Kidney (tissue), 14 donors: ENCODE data around the gene ITSN2. TPM values are rescaled to one million over a fixed set of nuclear protein-coding genes. Genes with fewer than 3 reads are reported as not detected.

Experiments
- DNase-seq, 5 donors: peaks; one replicate each; pipeline ENCODE4 v3.0.0-alpha.2; 2013 to 2020
- FAIRE-seq: peaks from 2 replicates; lab custom pipeline; 2012; peaks lifted over from hg19 to GRCh38; lab: Jason Lieb, UNC
- H3K27ac ChIP-seq, 2 donors: one replicate each; pipeline ENCODE4 v1.7.0; 2013; ENCODE audit warnings: low read depth in 2 of 2, low read length in 2 of 2, inconsistent platforms in 1 of 2
- H3K27me3 ChIP-seq: one replicate; pipeline ENCODE4 v1.7.1; 2013; ENCODE audit warnings: low read length, inconsistent platforms; ENCODE audit not compliant: control insufficient read depth, insufficient read depth
- H3K36me3 ChIP-seq, 3 donors: one replicate each; pipeline versions ENCODE4 v1.7.0 to v1.7.1; 2013; ENCODE audit warnings: low read length in 3 of 3, control low read depth in 1 of 3, inconsistent platforms in 1 of 3; ENCODE audit not compliant: insufficient read depth in 3 of 3, control insufficient read depth in 2 of 3
- H3K4me1 ChIP-seq, 3 donors: one replicate each; pipeline versions ENCODE4 v1.7.0 to v1.7.1; 2013; ENCODE audit warnings: low read length in 3 of 3, inconsistent platforms in 1 of 3, low read depth in 1 of 3; ENCODE audit not compliant: control insufficient read depth in 2 of 3, insufficient read depth in 2 of 3
- H3K4me3 ChIP-seq, 3 donors: one replicate each; pipeline versions ENCODE4 v1.7.0 to v1.8.1; 2013; ENCODE audit warnings: low read length in 3 of 3, control low read depth in 1 of 3, inconsistent platforms in 1 of 3
- H3K9ac ChIP-seq, 3 donors: one replicate each; pipeline versions ENCODE4 v1.7.0 to v1.7.1; 2013; ENCODE audit warnings: low read length in 3 of 3, control low read depth in 1 of 3, inconsistent platforms in 1 of 3
- H3K9me3 ChIP-seq, 3 donors: one replicate each; pipeline versions ENCODE4 v1.7.0 to v1.7.1; 2013; ENCODE audit warnings: low read length in 3 of 3, control low read depth in 1 of 3, inconsistent platforms in 1 of 3; ENCODE audit not compliant: control insufficient read depth in 2 of 3, insufficient read depth in 1 of 3
- CTCF ChIP-seq: IDR thresholded peaks from 3 replicates; pipeline ENCODE4 v1.5.1; 2012; ENCODE audit warnings: mild to moderate bottlenecking, moderate library complexity, borderline replicate concordance; ENCODE audit not compliant: insufficient read depth; ENCODE audit errors: extremely low read depth
- intact Hi-C: fragments of 100-400 bp; cut with DNase I; formaldehyde crosslinking; loops from one replicate; pipeline ENCODE4 v1.11.1; 2022
- polyA plus RNA-seq: library from polyadenylated mRNA; stranded (reverse); fragments of 350-450 nt; fragmentation: Illumina TruSeq; extraction: RNeasy Lipid Tissue Mini Kit (QIAGEN cat#74804); gene quantifications from one replicate; pipeline ENCODE4 v1.2.3, GENCODE V29; 2014; ENCODE audit warnings: low read depth, low replicate concordance; ENCODE audit not compliant: insufficient read depth
- total RNA-seq: library from RNA; stranded (reverse); fragmentation: NEBNext Ultra II Directional; extraction: Animal tissue kit (Norgen Biotek cat#: 25700); gene quantifications from one replicate; pipeline ENCODE4 v1.2.1, GENCODE V29; 2021
- donor health status: control.
- donor health status: control.
- donor health status: control.
- donor health status: control.
- donor health status: control.
- donor health status: DM: yes; HTN: yes; CAD: no.
- donor health status: Normal renal cell carcinoma (clear cell type).

Gene ITSN2
- total and polyA plus RNA-seq, 2 donors from 2014 or later, result 20.1 to 72.8 TPM

- TF ChIP-seq CTCF, result no peak
- intact Hi-C loops, result no loop called here
- Histone ChIP-seq H3K9me3 (no peaks in the 10 kb centered on the region), H3K9ac (no peak overlapping the region), H3K27ac (no peak overlapping the region), H3K4me1 (no peaks in the 10 kb centered on the region), H3K36me3 (no peaks in the 10 kb centered on the region), H3K4me3 (no peak overlapping the region), H3K27me3 (no peaks in the 10 kb centered on the region)
- FAIRE-seq (no peak), DNase-seq (no peak)
These were observed 184.6 kb downstream of the ITSN2 start for GRCh38 chr2:24175631-24176187.

- no peaks in the 10 kb centered on the region for H3K9me3 ChIP-seq
- H3K4me3 ChIP-seq, result no peak within 1 kb of the TSS
- peak in 1 of 5 donors; percentile 3 for DNase-seq
- H3K36me3 ChIP-seq, result no peaks in the 10 kb centered on the region
- no peaks in the 10 kb centered on the region for H3K4me1 ChIP-seq
- TF ChIP-seq CTCF, result no peak
- no peak within 1 kb of the TSS for H3K27ac ChIP-seq
- FAIRE-seq, result no peak
- H3K9ac ChIP-seq, result no peak within 1 kb of the TSS
- intact Hi-C loops, result no loop called here
- H3K27me3 ChIP-seq, result no peaks in the 10 kb centered on the region
These were observed 185.5 kb downstream of the ITSN2 start, which contains the start of gene FAM228A for GRCh38 chr2:24174851-24175277. Gene FAM228A (plus strand): TSS chr2:24175053. CDS start chr2:24175481, 428 bp downstream.

- no peak overlapping the region for H3K9ac ChIP-seq
- intact Hi-C loops, result no loop called here
- no peaks in the 10 kb centered on the region for H3K36me3 ChIP-seq
- DNase-seq (no peak), FAIRE-seq (no peak)
- no peaks in the 10 kb centered on the region for H3K4me1 ChIP-seq
- H3K27ac ChIP-seq, result no peak overlapping the region
- no peak overlapping the region for H3K4me3 ChIP-seq
- H3K27me3 ChIP-seq, result no peaks in the 10 kb centered on the region
- no peak for TF ChIP-seq CTCF
- no peaks in the 10 kb centered on the region for H3K9me3 ChIP-seq
These were observed 191.3 kb downstream of the ITSN2 start for GRCh38 chr2:24169023-24169422.

- DNase-seq (no peak), FAIRE-seq (no peak)
- intact Hi-C loops, result no loop called here
- peak; percentile 15 for TF ChIP-seq CTCF
- Histone ChIP-seq H3K27ac (no peak overlapping the region), H3K9ac (no peak overlapping the region), H3K27me3 (no peaks in the 10 kb centered on the region), H3K36me3 (no peaks in the 10 kb centered on the region), H3K4me1 (no peaks in the 10 kb centered on the region), H3K9me3 (no peaks in the 10 kb centered on the region), H3K4me3 (no peak overlapping the region)
These were observed 195.8 kb downstream of the ITSN2 start for GRCh38 chr2:24164416-24164973.
